GM19395 (cell line): ENCODE data around the gene CARD11.
"Not testable (repeated sequence)": the region's sequence is repeated elsewhere in the genome, so short reads cannot be mapped to it uniquely, and the experiment has no call there.

Experiments
- ATAC-seq: cut with Tn5 transposase; IDR thresholded peaks from one replicate; pipeline ENCODE4 v1.9.1; 2021; ENCODE audit warnings: mild to moderate bottlenecking, moderate library complexity; ENCODE audit not compliant: unreplicated experiment

CARD11 gene

DNA sequence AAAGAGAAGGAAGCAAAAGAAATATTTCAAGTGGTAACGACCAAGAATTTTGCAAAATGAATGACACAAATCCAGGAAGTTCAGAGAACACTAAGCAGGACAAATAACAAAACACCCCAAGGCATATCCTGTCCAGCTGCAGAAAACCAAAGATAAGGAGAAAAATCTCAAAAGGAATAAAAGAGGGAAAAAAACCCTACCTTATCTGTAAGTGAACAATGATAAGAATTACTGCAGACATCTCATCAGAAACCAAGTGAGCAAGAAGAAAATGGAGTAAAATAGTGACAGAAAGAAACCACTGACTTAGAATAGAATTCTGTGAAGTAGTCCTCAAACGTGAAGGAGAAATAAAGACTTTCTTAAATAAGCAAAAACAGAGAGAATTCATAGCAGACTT, 21.8 kb downstream of the CARD11 start:
- ATAC-seq: no peak

DNA sequence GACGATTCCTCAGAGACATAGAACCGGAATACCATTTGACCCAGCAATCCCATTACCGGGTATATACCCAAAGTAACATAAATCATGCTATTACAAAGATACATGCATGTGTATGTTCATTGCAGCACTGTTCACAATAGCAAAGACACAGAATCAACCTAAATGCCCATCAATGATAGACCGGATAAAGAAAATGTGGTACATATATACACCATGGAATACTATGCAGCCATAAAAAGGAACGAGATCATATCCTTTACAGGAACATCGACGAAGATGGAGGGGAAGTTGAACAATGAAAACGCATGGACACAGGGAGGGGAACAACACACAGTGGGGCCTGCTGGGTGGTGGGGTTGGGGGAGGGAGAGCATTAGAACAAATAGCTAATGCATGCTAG, 22.4 kb downstream of the CARD11 start:
- not testable (repeated sequence) for ATAC-seq

DNA sequence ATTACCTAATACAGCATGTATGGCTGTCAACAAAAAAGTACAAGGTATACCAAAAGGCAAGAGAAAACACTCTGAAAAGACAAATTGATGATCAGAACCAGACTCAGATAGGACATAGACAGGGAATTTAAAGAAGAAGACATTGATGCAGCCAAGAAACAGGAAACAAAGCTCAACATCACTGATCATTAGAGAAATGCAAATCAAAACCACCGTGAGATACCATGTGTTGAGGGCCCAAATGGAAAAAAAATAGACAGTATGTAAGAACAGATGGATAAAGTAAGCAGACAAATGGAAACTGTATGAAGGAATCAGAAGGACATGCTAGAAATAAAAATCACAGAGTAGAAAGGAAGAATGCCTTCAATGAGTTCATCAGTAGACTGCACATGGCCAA, 23.3 kb downstream of the CARD11 start:
- no peak for ATAC-seq

DNA sequence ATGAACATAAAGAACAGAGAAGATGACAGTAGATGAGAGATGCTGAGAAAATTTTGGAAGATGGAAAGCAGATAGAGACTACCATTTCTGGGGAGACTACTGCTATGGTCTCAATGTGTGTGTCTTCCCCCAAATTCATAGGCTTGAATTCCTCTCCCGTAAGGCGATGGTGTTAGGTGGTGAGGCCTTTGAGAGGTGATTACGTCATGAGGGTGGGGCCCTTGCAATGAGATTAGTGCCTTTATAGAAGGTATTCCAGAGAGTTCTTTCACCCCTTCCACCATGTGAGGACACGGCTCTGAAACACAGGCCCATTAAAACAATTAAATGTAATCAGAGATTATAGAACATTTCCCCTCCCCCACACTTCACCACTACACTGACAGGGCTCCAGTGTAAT, 23.9 kb downstream of the CARD11 start:
- ATAC-seq: no peak

DNA sequence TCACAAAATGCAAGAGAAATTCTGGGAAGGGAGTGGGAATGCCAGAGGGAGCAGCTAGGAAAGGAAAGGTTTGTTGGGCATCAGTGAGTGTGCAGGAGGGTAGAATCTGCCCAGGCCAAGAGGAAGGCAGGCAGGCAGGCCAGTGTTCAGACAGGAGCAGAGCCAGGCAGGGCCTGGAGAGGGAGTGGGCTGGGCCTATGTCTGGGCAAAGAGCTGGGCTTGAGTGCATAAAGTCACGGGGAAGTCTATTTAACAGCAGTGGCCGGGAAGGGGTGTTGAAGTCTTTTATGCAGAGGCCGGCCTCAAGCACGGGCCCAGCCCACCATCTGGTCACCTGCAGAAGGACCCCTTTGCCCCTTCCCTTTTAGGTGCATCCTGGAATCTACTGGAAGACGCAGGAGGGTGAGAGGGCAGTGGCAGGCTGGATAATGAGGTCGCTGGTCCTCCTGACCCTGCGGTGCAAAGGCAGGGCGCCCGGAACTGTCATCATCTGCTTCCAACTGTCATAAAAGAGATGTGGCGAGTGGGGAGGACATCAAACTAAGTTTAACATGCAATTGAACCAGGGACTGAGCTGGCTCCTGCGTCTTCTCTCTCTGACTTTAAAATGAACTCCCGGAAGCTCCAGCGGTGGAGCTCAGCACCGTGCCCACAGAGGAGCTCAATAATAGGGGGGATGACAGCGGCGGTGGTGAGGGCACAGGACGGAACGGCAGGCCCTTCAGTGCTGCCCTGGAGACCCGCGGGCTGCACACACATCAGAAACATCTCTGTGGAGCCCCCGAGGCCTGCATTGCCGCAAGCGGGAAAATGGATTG, 29.5 kb downstream of the CARD11 start:
- ATAC-seq: no peak

DNA sequence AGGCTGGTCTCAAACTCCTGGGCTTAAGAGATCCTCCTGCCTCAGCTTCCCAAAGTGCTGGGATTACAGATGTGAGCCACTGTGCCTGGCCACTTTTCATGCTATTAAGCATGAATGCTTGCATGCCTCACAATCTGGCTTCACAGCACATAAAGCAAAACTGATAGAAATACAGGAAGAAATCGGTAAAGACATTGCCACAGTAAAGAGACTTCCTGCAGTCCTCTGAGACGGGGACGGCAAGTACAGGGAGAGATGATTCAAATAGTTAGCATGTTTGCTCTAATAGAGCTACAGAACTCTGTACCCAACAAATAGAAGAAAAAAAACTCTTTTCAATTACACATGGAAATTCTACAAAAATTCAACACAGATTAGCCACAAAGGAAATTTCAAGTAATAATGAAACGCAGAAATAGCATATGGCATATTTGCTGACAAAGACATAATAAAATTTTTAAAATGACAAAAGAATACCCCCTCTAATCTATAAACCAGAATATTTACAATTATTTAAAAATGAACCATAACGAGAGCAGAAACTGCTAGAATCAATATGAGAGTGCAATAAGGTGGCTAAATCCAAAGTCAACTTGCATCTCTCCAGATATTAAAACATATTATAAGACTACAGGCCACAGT, 32.3 kb downstream of the CARD11 start:
- ATAC-seq: no peak

DNA sequence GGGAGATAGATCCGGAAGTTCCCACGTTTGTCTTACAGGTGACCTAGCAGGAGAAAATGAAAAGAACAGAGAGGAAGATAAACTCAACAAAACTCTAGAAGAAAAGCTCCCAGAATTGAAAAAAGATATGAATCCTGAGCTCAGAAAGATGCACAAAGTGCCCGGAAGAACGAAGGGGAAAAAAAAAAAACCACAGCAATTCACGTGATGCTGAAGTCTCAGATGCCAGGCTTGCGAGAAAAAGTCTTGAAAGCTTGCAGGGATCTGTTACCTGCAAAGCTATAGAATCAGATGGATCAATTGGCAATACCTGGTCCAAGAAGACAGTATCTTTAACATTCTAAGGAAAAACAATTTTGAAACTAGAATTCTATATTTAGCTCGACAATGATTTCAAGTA, 33.5 kb downstream of the CARD11 start:
- ATAC-seq: no peak

DNA sequence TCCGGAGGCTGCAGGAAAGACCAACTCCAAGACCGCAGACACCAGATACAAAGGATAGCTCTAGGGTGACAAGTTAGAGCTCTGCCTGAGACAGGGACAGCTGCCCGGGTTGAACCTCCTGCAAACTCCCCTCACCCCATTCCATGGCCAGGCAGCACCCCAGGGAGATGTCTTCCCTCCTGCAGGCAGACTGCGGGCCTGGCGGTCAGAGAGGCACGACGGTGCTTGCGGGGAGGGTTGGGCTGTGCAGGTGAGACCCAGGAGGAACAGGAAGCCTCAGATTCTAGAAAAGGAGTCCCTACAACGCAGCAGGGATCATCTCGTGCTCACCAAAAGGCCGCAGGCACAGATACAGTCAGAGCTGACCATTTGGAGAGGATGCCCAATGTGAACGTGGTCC, 34.6 kb downstream of the CARD11 start:
- ATAC-seq: no peak

DNA sequence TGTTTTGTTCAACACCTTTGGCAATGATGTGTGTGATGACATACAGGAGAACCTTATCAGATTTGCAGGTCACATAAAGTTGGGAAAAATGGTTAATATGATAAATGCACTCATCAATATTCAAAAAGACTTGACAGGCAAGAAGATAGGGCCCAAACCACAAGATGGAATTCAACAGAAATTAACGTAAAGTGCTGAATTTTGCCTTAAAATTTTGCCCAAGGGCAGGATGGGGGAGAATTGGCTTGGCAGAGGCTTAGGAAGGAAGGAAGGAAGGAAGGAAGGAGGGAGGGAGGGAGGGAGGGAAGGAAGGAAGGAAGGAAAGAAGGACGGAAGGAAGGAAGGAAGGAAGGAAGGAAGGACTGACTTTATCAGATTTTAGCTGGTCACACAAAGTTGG, 35.3 kb downstream of the CARD11 start:
- ATAC-seq: no peak

DNA sequence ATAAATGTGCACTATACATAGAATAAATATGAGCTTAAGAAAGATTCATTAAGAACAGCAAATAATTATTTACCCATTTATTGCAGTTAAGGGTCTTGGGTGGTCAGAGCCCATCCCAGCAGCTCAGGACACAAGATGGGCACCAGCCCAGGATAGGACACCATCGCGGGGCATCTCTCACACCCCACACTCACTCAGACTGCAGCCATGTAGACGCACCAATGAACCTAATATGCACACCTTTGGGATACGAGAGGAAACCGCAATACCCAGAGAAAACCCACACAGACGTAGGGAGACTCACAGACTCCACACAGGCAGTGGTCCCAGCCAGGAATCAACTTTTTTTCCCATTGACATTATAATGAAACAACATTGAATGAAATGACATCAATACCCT, 36.0 kb downstream of the CARD11 start:
- no peak for ATAC-seq

DNA sequence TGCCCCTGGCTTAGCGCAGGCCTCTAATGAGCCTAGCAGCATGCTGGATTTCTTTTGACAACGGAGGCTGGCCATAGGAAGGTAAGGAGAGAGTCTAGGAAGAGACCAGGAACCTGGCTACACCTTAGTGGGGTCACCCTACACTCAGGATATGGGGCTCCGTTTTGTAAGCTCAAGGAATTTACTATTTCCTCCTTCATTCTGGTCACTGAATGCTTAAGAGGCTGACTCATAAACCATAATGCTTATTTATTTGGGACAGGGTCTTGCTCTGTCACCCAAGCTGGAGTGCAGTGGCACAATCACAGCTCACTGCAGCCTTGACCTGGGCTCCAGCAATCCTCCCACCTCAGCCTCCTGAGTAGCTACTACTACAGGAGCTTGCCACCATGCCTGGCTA, 38.4 kb downstream of the CARD11 start:
- no peak for ATAC-seq

DNA sequence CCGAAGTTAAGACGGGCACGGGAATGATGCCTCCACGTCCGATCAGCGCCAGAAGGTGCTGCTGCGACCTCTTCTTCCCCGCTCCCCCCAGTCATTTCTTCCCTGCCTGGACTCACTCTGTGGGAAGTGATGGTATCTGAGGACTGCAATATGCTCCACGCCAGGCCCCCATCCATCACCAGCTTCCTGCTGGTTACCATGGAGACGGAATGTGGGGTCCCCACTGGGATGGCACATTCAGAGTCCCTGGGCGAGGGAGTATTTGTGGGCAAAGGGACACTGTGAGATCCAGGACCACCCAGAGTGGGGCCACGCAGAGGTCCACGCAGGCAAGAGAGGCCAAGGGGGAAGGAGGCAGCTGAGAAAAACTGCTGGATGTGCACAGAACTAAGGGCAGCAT, 39.7 kb downstream of the CARD11 start:
- ATAC-seq: no peak

DNA sequence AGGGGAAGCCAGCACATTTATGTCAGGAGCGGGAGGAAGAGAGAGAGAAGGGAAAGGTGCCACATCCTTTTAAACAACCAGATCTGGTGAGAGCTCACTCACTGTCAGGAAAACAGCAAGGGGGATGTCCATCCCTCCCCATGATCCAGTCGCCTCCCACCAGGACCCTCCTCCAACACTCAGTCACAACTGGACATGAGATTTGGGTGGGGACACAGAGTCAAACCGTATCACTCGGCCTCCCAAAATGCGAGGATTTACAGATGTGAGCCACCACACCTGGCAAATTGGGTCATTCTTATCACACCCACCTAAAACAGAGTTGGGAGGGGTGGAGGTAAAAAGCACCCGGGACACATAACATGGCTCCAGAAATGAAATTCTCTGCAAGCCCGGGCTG, 41.0 kb downstream of the CARD11 start:
- ATAC-seq: no peak

DNA sequence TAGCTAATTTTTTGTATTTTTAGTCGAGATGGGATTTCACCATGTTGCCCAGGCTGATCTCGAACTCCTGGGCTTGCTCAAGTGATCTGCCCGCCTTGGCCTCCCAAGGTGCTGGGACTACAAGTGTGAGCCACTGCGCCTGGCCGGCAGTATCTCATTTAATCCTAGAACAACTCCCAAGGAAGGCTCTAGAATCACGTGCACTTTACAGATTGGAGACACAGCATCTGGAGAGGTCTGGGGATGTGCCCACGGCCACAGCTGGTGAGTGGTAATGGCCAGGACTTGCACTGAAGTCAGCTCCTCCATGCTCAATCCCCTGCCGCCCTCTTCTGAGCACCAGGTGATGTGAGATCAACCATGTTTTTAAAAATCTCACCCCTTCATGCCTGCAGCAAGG, 43.1 kb downstream of the CARD11 start:
- ATAC-seq: no peak

DNA sequence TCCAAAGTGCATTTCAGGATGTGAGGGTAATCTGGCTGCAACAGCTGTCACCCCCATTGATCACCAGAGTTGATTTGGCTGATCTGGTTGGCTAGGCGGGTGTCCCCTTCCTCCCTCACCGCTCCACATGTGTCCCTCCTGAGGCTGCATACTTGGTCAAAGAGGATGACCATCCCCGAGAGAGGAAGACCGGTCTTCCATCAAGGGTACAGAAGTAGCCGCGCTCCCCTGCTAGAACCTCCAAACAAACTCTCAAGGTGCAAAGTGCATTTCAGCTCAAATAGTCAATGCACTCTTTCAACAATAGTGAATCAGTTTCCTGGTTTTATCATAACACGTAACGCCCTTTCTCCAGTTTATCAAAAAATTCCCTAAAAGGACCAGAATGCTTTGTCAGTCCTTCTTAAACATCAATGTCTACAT, 44.6 kb downstream of the CARD11 start:
- no peak for ATAC-seq

DNA sequence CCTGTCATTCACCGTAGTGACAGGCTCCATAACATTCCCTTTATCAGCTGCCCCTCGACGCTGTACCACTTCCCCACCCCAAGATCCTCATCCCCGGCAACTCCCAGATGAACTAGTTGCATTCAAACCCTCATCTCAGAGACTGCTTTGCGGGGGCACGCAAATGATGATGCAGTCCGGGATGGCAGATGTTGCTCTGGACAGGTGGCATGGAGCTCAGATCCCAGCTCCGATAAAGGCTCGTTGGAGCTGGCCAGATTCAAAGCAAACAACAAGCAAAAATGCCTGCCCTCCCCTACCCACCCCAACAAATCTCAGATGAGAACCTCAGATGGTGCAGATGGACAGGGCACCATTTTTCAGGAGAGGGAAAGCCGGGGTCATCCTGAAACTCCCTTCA, 46.7 kb downstream of the CARD11 start:
- ATAC-seq: no peak

DNA sequence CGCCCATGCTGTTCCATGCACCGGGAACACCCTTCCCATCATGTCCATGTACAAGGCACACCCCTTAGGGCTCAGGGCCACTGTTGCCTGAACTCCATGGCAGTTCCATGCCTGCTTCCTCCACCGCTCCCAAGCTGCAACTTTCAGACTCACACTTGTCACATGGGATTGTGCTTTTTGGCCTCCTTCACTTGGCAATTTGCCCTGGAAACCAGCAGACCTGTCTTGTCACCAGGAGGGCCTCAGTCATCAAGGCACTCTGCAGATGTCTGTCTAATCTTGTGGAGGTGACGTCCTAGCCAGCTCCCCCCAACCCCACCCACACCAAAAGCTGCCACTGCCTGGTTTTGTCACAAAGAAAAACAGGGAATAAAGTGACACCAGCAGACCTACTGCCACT, 47.5 kb downstream of the CARD11 start:
- ATAC-seq: no peak

DNA sequence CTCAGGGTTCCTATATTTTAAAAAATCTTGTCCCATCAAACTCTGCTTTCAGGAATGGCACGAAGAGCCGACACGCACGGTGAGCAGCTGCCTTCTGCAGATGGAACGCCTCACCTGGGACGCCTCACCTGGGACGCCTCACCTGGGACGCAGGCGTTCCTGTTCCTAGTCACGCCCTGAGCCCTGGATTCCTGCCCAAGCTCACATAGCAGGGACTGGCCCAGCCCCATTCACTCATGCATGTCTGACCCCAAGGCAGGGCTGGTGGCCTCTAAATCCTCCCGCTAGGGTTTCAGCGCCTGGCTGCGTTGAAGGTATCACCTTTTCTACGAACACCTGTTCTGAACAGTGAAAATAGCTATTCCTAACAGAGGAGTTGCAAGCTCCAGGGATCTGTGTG, 49.8 kb downstream of the CARD11 start:
- ATAC-seq: no peak

DNA sequence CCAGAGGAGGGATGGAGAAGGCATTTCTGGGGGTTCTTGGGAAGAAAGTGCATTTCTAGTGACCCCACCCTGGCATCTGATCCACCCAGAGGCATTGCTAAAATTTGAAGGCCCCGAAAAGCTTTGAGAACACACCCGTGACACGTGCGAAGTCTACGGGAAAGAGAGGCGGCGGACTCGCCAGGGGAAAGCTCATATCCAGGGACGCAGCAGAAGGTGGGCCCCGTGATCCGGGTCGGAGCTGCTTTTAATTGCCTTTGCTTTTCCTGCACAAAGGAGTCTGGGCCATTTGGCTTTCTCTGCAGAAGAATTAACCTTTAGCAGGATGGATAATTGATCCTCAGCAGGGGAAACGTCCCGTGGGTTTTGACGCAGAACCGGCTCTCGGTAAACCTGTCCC, 50.3 kb downstream of the CARD11 start:
- no peak for ATAC-seq

DNA sequence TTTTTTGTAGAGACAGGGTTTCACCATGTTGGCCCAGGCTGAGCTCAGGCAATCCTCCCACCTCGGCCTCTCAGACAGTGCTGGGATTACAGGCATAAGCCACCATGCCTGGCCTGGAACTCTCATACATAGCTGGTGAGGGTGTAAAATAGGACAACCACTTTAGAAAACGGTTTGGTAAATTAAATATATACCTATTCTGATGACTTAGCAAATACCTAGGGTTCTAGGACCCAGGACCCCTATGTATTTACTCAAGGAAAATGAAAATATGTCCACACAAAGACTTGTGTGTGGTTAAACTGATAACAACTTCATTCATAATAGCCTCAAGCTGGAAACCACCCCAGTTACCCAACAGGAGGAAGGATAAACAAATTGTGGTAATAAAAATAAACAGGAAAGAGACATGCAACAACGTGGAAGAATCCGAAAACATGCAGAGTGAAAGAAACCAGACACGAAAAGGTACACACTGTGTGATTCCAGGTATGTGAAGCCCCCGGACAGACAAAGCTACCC, 52.7 kb downstream of the CARD11 start:
- no peak for ATAC-seq

DNA sequence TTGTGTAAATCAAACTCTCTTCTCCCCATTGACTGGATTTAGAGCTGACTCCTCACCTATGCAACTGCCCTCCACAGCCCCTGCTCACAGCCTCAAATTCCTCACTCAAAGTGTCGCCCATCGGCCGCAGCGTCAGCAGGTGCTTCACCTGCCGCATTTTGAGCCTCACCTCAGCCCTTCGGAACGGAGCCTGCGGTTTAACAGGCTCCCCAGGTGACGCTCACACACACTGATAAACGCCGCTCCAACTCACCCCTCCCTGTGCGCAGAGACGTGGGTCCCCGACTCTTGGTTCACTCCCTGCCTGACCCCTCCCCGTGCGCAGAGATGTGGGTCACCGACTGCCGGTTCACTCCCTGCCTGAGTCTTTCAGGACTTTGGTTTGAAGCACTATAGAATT, 57.1 kb downstream of the CARD11 start:
- no peak for ATAC-seq

DNA sequence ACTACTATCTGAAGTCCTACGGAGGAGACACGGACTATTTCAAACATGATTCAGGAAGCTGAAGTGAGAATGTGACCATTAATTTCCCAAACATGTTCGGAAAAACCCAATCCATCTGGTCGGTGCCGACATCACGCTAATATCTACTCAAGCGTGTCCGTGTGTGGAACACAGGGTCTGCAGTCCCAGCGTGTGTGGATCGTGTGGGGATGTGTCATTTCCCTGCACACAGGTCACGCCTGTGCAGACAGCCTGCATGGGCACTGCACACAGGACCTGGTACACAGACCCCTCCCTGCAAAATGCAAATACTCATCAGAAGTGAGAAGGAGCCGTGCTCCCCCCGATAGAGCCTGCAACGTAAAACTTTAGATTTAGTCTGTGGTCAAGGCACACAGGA, 57.8 kb downstream of the CARD11 start:
- no peak for ATAC-seq

DNA sequence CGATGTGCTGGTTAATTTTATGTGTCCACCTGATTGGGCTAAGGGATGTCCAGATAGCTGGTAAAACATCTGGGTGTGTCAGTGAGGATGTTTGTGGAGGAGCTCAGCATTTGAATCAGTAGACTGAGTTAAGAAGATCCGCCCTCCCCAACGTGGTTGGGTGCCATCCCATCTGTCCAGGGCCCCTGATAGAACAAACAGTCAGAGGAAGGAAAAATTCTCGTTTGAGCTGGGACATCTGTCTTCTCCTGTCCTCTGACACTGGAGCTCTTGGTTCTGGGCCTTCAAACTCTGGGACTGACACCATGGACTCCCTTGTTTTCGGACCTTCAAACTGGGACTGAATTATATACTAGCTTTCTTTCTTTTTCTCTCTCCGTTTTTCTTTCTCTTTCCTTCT, 59.6 kb downstream of the CARD11 start:
- no peak for ATAC-seq
